Esophagus squamous epithelium (tissue), 5 donors: ENCODE results near the gene SIK1. TPM values are rescaled to one million over a fixed set of nuclear protein-coding genes. Genes with fewer than 3 reads are reported as not detected.
"Not testable (repeated sequence)": the region's sequence is repeated elsewhere in the genome, so short reads cannot be mapped to it uniquely, and the experiment has no call there.

ENCODE experiments used
- DNase-seq: peaks from one replicate; lab custom pipeline; 2025; lab: John Stamatoyannopoulos, UW
- H3K27ac ChIP-seq, 4 donors: fragments of 200-600 bp; sonication (generic); one replicate each; pipeline ENCODE4 v1.5.1; 2016 to 2019; ENCODE audit warnings: mild to moderate bottlenecking in 1 of 4
- H3K27me3 ChIP-seq, 4 donors: fragments of 200-600 bp; sonication (generic); 1 replicate in 3 of 4; 2 replicates in 1 of 4; pipeline versions ENCODE4 v1.5.1 to v1.6.0; 2017 to 2021; ENCODE audit warnings: antibody characterized with exemption in 1 of 4
- H3K36me3 ChIP-seq, 3 donors: fragments of 200-600 bp; sonication (generic); one replicate each; pipeline ENCODE4 v1.5.1; 2016 to 2019
- H3K4me1 ChIP-seq, 3 donors: fragments of 200-600 bp; sonication (generic); one replicate each; pipeline ENCODE4 v1.5.1; 2017 to 2019
- H3K4me3 ChIP-seq, 4 donors: fragments of 200-600 bp; sonication (generic); 1 replicate in 3 of 4; 2 replicates in 1 of 4; pipeline ENCODE4 v1.5.1; 2016 to 2019; ENCODE audit warnings: mild to moderate bottlenecking in 2 of 4, moderate library complexity in 1 of 4
- H3K9me3 ChIP-seq, 3 donors: fragments of 200-600 bp; sonication (generic); one replicate each; pipeline ENCODE4 v1.5.1; 2016 to 2019
- WGBS, 2 donors: methylation state at CpG; one replicate each; pipeline ENCODE4 v1.1.5; 2018; 5-methylcytosine and 5-hydroxymethylcytosine counted together
- intact Hi-C: fragments of 100-400 bp; cut with DNase I; formaldehyde crosslinking; loops from one replicate; pipeline ENCODE4 v1.15.0; 2022
- total RNA-seq, 4 donors: library from RNA; depleted of rRNA; stranded (reverse); fragments of >200 nt; gene quantifications; one replicate each; pipeline ENCODE4 v1.1.0, GENCODE V29; 2016
- donor health status: DM: yes; HTN: yes; CAD: no.

Gene SIK1
- total RNA-seq, 4 donors from 2014 or later = 0.09 to 3.6 (median 2.0) TPM

DNA sequence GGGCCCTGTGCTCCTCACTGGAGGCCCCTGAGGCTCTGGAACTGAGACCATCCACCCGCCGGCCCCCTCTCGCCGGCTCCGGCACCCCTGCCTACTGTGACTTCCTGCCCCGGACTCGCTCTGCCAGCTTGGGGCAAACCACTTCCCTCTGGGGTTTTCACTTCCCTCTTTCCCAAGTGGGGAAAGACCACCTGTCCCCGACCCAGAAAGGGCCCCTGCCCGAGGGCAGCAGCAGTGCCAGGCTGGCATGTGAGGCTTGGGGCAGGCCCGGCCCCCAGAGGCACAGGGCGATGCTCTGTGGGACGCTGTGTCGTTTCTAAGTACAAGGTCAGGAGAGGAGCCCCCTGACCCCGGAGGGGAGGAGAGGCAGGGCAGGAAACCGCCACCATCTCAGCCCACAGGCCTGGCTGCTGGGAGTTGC lies 27.3 kb downstream of the SIK1 start:
- H3K27ac ChIP-seq, H3K27me3 ChIP-seq, DNase-seq, H3K9me3 ChIP-seq, H3K4me1 ChIP-seq, intact Hi-C loops, H3K4me3 ChIP-seq, H3K36me3 ChIP-seq: not testable (repeated sequence)
- no CpG with 5 or more reads among the region's 15 CpGs for WGBS, 2 donors

DNA sequence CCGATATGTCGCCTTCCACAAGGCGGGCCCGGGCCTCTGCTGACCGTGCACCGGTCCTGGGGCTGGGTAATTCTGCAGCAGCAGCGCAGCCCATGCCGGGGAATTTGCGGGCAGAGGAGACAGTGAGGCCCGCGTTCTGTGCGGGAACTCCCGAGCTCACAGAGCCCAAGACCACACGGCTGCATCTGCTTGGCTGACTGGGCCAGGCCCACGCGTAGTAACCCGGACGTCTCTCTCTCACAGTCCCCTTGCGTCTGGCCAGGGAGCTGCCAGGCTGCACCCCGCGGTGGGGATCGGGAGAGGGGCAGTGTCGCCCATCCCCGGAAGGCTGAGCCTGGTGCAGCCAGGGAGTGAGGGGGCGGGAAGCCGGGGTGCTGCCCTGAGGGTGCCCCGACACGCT lies 27.8 kb downstream of the SIK1 start:
- H3K27ac ChIP-seq, H3K9me3 ChIP-seq, H3K4me3 ChIP-seq, H3K36me3 ChIP-seq, H3K4me1 ChIP-seq, H3K27me3 ChIP-seq, DNase-seq, intact Hi-C loops: not testable (repeated sequence)
- WGBS, 2 donors = no CpG with 5 or more reads among the region's 28 CpGs

DNA sequence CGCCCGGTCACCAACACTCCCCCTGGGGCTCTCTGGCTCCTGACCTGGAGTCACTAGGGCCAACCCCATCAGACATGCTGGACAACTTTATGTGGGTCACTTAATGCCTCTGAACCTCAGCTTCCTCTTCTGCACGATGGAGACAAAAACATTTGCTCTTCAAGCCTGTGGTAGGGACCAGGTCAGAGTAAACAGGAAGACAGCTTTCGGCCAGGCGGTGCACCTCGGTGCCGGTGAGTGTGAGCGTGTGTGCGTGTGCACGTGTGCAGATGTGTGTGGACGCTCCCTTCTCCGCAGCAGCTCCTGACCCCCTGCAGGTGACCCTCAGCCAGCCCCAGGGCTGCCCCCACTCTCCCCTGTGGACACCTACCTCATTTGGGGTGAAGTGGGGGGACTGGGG lies 28.4 kb downstream of the SIK1 start:
- H3K4me3 ChIP-seq, H3K36me3 ChIP-seq, H3K9me3 ChIP-seq, intact Hi-C loops, DNase-seq, H3K4me1 ChIP-seq, H3K27ac ChIP-seq, H3K27me3 ChIP-seq: not testable (repeated sequence)
- WGBS, 2 donors = no CpG with 5 or more reads among the region's 12 CpGs

DNA sequence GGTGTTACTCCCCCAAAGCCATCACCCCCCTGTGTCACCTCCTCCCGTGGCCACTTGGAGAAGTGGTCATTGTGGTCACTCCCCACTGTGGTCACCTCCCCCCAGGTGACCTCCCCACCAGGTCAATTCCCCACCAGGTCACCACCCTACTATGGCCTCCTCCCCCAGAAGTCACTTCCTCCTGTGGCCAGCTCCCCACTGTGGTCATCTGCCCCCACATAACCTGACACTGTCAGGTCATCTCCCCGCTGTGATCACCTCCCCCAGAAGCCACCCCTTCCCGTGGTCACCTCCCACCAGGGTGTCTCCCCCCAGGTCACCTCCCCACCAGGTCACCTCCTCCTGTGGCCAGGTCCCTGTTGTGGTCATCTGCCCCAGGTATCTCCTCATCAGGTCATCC lies 28.9 kb downstream of the SIK1 start:
- H3K4me1 ChIP-seq, intact Hi-C loops, H3K27ac ChIP-seq, DNase-seq, H3K27me3 ChIP-seq, H3K4me3 ChIP-seq, H3K36me3 ChIP-seq, H3K9me3 ChIP-seq: not testable (repeated sequence)
- no CpG with 5 or more reads among the region's 3 CpGs for WGBS, 2 donors

DNA sequence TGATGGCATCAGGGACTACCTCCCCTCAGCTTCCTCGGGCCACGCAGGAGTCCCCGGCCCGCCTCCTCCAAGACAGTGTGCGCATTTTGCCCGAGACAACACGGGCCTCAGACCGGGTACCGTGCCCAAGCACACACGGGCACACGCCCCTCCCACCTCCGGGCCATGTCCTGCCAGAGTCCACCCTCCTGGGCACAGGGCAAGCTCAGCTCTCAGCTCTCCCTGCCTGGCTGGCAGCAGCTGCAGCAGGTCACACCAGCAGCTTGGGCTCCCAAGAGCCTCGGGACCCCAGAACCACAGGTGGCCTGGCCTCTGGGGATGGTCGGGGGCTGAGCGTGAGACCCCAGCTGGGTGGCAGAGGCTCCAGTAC lies 29.5 kb downstream of the SIK1 start:
- H3K4me1 ChIP-seq, intact Hi-C loops: not testable (repeated sequence)

DNA sequence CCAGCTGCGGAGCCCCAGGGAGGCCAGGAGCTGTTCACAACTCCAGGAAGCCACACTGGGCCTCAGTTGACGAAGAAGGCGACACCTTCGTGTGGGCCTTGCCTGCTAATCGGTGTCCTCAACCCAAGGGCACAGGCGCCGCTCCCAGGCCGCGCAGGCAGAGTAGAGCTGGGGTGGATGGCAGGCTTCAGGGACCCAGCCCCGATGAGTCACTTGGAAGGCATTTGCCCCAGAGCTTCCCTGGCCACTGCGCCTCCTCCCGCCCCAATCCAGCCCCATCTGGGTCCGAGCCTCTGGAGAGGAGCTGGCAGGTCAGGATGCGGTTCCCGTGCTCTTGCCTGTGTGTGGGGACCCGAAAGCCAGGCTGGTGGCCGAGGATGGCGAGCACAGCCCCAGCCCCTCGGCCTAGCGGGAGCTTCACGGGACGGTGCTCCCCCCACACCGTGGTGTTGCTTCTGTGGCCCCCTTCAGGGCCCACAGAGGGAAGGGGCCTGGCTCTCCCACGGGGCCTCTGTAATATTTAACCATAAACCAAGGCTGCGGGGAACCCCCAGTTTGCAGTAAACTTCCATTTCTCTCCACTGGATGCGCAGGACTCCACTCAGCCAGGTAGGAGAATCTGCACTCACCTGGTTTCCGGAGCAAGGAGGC lies 30.0 kb downstream of the SIK1 start:
- H3K4me1 ChIP-seq, DNase-seq, intact Hi-C loops, H3K36me3 ChIP-seq, H3K27me3 ChIP-seq, H3K9me3 ChIP-seq, H3K27ac ChIP-seq, H3K4me3 ChIP-seq: not testable (repeated sequence)
- no CpG with 5 or more reads among the region's 27 CpGs for WGBS, 2 donors

More for the DNA sequence above, 29.5 kb downstream of the SIK1 start:
- WGBS, 2 donors = no CpG with 5 or more reads among the region's 15 CpGs
- not testable (repeated sequence) for H3K36me3 ChIP-seq, H3K9me3 ChIP-seq, DNase-seq, H3K27me3 ChIP-seq, H3K27ac ChIP-seq, H3K4me3 ChIP-seq

DNA sequence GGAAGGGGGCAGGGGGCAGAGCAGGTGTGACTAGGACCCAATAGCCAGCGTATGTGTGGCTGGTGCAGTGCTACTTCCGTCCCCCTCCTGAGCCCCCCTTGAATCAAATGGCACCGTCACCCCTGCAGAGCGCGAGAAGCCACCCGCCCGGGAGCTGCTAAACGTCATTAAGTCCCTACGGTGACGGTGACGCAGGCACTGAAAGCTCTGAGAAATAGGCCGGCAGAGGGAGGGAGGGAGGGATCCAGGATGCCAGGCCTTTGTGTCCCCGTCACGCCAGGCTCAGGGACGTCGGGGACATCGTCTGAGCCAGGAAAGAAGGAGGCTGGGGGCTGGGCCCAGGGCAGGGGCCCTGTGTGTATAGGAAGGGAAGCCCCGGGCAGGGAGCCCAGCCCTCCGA lies 43.6 kb downstream of the SIK1 start:
- H3K9me3 ChIP-seq, DNase-seq, H3K27ac ChIP-seq, H3K4me3 ChIP-seq, H3K27me3 ChIP-seq, H3K4me1 ChIP-seq, intact Hi-C loops, H3K36me3 ChIP-seq: not testable (repeated sequence)
- no CpG with 5 or more reads among the region's 19 CpGs for WGBS, 2 donors

DNA sequence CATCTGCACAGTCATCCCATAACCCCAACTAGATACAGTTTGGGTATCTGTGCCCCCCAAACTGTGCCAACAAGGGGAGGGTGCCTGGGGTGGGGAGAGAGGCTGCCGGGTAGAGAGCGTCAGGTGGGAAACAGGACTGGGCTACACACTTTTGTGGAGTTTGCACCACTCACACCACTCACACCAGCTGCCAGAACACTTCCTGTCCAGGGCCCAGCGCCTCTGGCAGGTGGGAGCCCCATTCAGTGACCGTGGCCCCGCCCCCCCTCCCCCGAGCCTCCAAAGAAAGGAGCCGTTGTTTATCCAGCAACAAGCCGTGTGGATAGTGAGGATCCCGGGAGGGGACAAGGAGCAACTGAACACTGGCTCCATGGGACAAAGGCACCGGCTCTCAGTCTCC lies 44.0 kb downstream of the SIK1 start:
- H3K27ac ChIP-seq, H3K9me3 ChIP-seq, H3K27me3 ChIP-seq, DNase-seq, H3K4me3 ChIP-seq, H3K4me1 ChIP-seq, H3K36me3 ChIP-seq, intact Hi-C loops: not testable (repeated sequence)
- WGBS, 2 donors = no CpG with 5 or more reads among the region's 10 CpGs

DNA sequence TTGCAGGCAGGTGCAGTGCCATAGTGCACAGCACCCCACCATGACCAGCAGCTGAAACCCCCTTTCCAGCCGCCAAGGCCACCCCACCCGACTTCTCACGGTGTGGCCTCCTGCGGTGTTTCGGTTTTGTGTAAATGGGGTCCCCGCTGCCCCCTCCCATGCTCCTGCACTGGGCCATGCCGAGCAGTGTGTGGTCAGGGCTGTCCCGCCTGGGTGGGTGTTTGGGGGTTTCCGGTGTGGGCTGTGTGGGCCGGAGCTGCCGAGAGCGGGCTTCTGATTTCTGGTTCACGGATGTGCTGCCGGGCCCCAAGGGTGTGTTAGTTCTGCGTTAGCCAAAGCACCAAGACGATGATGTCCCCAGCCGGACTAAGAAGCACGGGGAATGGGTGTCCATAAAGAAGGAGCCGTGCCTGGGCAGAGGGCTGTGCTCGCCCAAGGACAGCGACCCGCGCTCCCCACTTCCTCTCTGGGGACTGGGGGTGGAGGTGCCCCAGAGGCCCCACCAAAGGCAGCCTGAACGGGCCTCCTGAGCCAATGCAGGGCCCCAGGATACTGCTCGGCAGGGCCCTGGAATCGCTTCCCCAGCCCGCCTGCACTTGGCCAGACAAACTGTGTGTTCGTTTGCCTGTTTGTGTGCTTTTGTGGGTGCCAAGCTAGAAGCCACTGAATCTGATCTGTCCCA lies 45.9 kb downstream of the SIK1 start:
- intact Hi-C loops, H3K4me3 ChIP-seq, H3K27me3 ChIP-seq, H3K4me1 ChIP-seq, DNase-seq, H3K36me3 ChIP-seq, H3K9me3 ChIP-seq, H3K27ac ChIP-seq: not testable (repeated sequence)
- WGBS, 2 donors = no CpG with 5 or more reads among the region's 28 CpGs

DNA sequence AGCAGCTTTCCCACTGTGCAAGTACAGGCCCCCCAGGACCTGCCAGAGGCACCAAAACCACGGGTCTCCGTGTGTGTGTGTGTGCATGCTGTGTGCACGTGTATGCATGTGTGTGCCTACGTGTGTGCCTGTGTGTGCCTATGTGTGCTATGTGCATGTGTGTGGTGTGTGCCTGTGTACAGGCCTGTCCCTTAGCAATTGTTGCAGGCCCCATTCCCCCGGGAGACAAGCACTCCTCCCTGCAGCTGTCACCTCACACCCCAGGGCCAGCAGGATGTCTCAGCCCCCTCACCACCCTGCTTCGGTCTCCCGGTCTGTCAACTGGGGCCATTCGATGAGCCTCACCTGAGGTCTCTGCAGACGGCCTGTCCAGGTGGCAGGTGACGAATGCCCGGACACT lies 46.6 kb downstream of the SIK1 start:
- H3K4me1 ChIP-seq = peaks cover 4 to 14% (median 5%) of the 10 kb centered on the region in 3 donors
- intact Hi-C loops, DNase-seq, H3K9me3 ChIP-seq, H3K27ac ChIP-seq, H3K36me3 ChIP-seq, H3K27me3 ChIP-seq, H3K4me3 ChIP-seq: not testable (repeated sequence)
- WGBS, 2 donors = no CpG with 5 or more reads among the region's 11 CpGs

DNA sequence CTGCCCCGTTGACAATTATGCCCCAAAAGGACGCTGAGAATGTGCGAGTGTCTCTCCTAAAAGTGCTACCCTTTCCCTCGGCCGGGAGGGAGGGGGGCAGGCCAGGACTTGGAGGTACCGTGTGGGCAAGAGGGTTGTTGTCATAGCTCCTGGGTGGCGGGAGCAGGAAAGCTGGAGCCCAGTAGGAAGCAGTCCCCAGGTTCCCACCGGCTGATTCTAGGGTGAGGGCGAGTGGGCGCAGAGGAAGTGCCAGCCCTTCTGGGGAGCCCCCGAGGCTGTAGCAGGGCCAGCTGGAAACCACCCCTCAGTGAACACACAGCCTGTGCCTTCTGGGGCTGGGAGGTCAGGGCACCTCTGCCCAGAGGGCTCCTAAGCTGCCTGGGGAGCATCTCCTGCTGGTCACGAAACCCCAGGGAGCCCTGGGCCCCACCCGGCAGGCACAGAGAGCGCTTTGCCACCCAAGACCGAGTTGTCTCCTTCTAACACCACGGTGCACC lies 47.3 kb downstream of the SIK1 start:
- H3K9me3 ChIP-seq, H3K27me3 ChIP-seq, H3K4me3 ChIP-seq, intact Hi-C loops, H3K27ac ChIP-seq, DNase-seq, H3K36me3 ChIP-seq: not testable (repeated sequence)
- no CpG with 5 or more reads among the region's 16 CpGs for WGBS, 2 donors
- peaks cover 4 to 14% (median 5%) of the 10 kb centered on the region in 3 donors for H3K4me1 ChIP-seq
